Measurements from ENCODE around the gene PDE4D. TPM values are rescaled to one million over a fixed set of nuclear protein-coding genes. Genes with fewer than 3 reads are reported as not detected.

PDE4D gene
- total RNA-seq, 1 experiment from 2014 or later: 2.1 TPM

DNA sequence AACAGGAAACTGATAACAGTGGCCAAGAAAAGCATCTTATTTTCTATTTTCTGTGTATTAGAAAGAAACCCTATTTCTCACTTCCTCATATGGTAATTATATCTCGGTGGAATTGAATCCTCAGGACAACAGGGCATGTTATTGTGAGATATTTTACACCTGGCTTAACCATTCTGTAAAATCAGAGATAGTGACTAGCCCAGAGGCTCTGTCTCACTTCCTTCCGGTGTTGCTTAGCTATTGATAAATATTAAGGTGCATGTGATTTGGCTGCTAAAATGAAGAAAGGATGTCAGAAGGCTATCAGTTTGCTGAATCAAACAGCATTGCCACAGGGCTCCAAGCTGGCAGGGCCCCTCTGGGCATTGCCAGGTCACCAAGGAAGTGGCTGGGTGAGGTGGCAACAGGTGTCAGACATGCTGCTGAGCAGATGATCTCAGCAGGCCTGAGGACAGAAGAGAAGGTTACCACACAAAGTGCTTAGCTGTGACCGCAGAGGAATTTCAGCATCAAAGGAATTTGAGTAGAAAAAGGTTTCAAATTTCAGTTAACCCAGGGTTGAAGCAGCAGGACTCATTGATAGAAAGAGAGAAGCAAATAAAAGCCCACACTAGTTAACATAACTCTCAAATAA lies 330.7 kb downstream of the PDE4D start:
- Histone ChIP-seq H4K5ac (ENCODE audit: insufficient read length, low read depth, low read length) (no peak overlapping the region), H3K4ac (ENCODE audit: low read depth, low read length) (no peak overlapping the region), H2BK20ac (ENCODE audit: low read depth, low read length, poor library complexity, severe bottlenecking) (no peak overlapping the region), H2BK5ac (ENCODE audit: insufficient read length, low read length) (no peak overlapping the region), H3K27me3 (ENCODE audit: insufficient read depth, low read length) (no peaks in the 10 kb centered on the region; the same call in 1 of the 2 replicates), H2BK120ac (ENCODE audit: low read depth, low read length, poor library complexity, severe bottlenecking) (no peak overlapping the region), H3K56ac (ENCODE audit: insufficient read length, low read depth, low read length) (no peak overlapping the region), H3K4me1 (ENCODE audit: insufficient read depth, low read length) (peaks cover 7% of the 10 kb centered on the region; the same call in 1 of the 2 replicates), H3K23ac (ENCODE audit: insufficient read length, low read depth, low read length) (no peak overlapping the region), H3T11ph (ENCODE audit: low read length) (no peak overlapping the region), H4K91ac (ENCODE audit: insufficient read length, low read depth, low read length) (no peak overlapping the region), H4K8ac (replicated peaks; ENCODE audit: insufficient read length, low read depth, low read length) (no peak overlapping the region), H3K18ac (ENCODE audit: insufficient read length, low read depth, low read length) (no peak overlapping the region), H3K9me3 (ENCODE audit: control insufficient read depth, low read depth, low read length) (no peaks in the 10 kb centered on the region), H2AK5ac (ENCODE audit: insufficient read length, low read length) (no peak overlapping the region), H3K9ac (ENCODE audit: extremely low read depth, insufficient read length, low read length) (no peak overlapping the region), H2AFZ (ENCODE audit: low read length) (no peak overlapping the region), H2BK15ac (ENCODE audit: low read depth, low read length) (no peak overlapping the region), H3K23me2 (ENCODE audit: insufficient read length, low read depth, low read length, poor library complexity, severe bottlenecking) (no peaks in the 10 kb centered on the region), H2BK12ac (ENCODE audit: insufficient read length, low read depth, low read length) (no peak overlapping the region), H4K20me1 (ENCODE audit: control insufficient read depth, insufficient read depth, insufficient read length) (no peaks in the 10 kb centered on the region), H3K4me2 (ENCODE audit: insufficient read depth, insufficient read length, low read length) (no peak overlapping the region), H3K14ac (ENCODE audit: insufficient read depth, low read length) (no peak overlapping the region), H3K79me1 (ENCODE audit: insufficient read depth, low read depth, low read length, poor library complexity, severe bottlenecking) (no peaks in the 10 kb centered on the region), H3K27ac (ENCODE audit: insufficient read length, low read depth, low read length) (no peak overlapping the region), H3K79me2 (ENCODE audit: insufficient read depth, low read length) (no peaks in the 10 kb centered on the region)
- no peak overlapping the region for H3K4me3 Mint-ChIP-seq
- peak overlapping the region in 1 of 3 experiments; percentile 85; a peak in 3 of 7 replicates for H3K27ac Mint-ChIP-seq
- H3K4me1 Mint-ChIP-seq: peaks cover 22 to 29% of the 10 kb centered on the region in 2 experiments
- peaks cover 1 to 5% of the 10 kb centered on the region in 2 experiments; a peak in 3 of 5 replicates for H3K9me3 Mint-ChIP-seq
- H3K27me3 Mint-ChIP-seq (ENCODE audit: low read depth): no peaks in the 10 kb centered on the region
- H3K36me3 Mint-ChIP-seq (ENCODE audit: insufficient read depth in 1 of 3, low read depth in 3 of 3): peaks cover 1 to 9% (median 8%) of the 10 kb centered on the region in 3 experiments; a peak in 6 of 7 replicates
- no CpG with 5 or more reads among the region's 3 CpGs for WGBS (ENCODE audit: extremely low coverage, insufficient read length, low lambda C conversion rate)
- peak; percentile 55 for DNase-seq
- TF ChIP-seq, protein P1, sequence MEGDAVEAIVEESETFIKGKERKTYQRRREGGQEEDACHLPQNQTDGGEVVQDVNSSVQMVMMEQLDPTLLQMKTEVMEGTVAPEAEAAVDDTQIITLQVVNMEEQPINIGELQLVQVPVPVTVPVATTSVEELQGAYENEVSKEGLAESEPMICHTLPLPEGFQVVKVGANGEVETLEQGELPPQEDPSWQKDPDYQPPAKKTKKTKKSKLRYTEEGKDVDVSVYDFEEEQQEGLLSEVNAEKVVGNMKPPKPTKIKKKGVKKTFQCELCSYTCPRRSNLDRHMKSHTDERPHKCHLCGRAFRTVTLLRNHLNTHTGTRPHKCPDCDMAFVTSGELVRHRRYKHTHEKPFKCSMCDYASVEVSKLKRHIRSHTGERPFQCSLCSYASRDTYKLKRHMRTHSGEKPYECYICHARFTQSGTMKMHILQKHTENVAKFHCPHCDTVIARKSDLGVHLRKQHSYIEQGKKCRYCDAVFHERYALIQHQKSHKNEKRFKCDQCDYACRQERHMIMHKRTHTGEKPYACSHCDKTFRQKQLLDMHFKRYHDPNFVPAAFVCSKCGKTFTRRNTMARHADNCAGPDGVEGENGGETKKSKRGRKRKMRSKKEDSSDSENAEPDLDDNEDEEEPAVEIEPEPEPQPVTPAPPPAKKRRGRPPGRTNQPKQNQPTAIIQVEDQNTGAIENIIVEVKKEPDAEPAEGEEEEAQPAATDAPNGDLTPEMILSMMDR (conservative IDR thresholded peaks at IDR 0.05): no peak
